ENCODE results near the gene C14orf132.

C14orf132 gene

DNA sequence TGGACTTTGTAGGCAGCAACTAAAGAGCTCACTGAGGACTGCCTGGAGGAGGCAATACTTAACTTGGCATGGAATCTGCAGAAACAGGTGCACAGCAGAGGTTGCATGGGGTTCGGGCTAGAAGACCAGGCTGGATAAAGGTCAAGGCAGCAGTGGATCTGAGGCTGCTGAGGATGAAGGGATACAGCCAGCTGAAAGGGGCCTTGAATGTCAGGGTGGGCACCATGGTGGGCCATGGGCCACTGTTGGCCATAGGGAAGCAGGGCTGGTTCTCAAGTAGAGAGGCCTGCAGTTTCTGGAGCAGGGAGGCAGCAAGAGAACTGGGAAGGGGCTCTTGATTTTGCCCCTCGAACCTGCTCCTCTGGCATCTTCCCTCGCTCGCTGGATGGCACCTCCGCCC lies 55.5 kb downstream of the C14orf132 start:
- TF ChIP-seq, protein P1, sequence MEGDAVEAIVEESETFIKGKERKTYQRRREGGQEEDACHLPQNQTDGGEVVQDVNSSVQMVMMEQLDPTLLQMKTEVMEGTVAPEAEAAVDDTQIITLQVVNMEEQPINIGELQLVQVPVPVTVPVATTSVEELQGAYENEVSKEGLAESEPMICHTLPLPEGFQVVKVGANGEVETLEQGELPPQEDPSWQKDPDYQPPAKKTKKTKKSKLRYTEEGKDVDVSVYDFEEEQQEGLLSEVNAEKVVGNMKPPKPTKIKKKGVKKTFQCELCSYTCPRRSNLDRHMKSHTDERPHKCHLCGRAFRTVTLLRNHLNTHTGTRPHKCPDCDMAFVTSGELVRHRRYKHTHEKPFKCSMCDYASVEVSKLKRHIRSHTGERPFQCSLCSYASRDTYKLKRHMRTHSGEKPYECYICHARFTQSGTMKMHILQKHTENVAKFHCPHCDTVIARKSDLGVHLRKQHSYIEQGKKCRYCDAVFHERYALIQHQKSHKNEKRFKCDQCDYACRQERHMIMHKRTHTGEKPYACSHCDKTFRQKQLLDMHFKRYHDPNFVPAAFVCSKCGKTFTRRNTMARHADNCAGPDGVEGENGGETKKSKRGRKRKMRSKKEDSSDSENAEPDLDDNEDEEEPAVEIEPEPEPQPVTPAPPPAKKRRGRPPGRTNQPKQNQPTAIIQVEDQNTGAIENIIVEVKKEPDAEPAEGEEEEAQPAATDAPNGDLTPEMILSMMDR (conservative IDR thresholded peaks at IDR 0.05; ENCODE audit: low read depth): no peak
- no peak overlapping the region for H3K27ac ChIP-seq
- POLR2A ChIA-PET (ENCODE audit: low non-redundant PET): no interaction called here
- CTCF ChIA-PET: interaction anchor here (0.6 to 1.9 kb wide), 3 partner anchors 32 to 179 kb away, joined by 3 to 8 read pairs (median 4); no protein-coding TSS in a partner anchor
- no peak for DNase-seq (ENCODE audit: low spot score)

DNA sequence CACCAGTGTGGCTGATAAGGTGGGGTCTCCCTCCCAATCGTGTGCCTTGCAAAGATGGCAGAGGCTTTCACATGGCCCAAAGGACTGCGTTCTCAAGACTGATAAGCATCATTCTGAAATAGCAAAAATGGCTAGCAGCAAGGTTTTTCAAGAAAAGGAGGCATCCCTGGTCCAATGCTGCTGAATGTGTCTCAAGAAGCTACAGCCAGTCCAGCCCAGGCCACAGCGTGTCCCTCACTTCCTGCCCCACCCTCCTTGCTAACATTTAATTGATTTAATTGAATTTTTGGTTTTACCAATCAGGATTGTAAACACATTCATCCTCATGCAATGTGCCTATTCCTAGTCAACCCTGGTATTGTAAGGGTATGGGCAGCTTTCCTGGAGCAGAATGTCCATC lies 55.9 kb downstream of the C14orf132 start:
- TF ChIP-seq, protein P1 (conservative IDR thresholded peaks at IDR 0.05; ENCODE audit: low read depth): no peak
- no peak for DNase-seq (ENCODE audit: low spot score)
- no peak overlapping the region for H3K27ac ChIP-seq
- CTCF ChIA-PET: interaction anchor here (0.6 to 1.9 kb wide), 4 partner anchors 33 to 179 kb away, joined by 3 to 9 read pairs (median 6); no protein-coding TSS in a partner anchor
- POLR2A ChIA-PET (ENCODE audit: low non-redundant PET): no interaction called here

DNA sequence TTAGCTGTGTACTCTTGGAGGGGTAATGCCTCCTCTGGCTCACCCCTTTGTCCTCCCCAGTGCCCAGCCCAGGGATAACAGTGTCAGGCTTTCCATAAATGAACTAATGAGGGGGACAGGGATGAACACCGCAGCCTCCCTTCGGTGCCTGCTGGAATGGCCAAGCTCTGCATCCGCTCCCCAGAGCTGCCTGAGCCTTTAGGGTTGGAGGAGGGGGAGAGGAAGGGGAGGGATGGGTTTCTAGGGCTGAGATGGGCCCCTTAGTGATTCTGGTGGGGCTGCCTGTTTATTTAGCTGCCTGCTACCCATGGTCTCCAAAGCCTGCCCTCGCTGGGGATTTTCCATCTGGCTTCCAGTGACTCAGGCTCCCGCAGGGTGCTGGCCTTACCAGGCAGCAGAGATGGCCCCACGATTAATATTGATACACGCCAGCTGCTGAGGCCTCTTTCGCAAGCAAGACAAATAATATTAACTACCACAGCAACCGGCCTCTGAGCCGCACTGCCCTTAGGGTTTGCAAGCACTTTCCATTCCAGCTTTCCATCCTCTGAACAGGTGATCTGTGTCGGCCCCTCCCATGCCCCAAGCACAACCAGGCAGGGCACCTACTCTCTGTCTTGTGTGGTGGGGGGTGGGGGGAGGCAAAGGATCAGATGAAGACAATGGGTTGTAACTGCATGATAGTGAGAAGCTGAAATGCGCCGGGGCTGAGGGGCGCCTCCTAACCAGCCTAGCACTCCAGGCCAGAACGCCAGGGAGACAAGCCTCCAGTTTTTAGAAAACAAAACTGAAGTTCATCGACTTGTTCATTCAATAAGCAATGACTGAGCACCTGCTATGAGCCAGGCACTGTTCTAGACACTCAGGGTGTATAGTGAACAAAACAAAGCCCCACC lies 56.7 kb downstream of the C14orf132 start:
- TF ChIP-seq, protein P1 (conservative IDR thresholded peaks at IDR 0.05; ENCODE audit: low read depth): no peak
- H3K27ac ChIP-seq: peak overlapping the region; percentile 57
- ChIA-PET CTCF (interaction anchor here (0.6 to 1.9 kb wide), 4 partner anchors 25 to 179 kb away, joined by 3 to 9 read pairs (median 6); no protein-coding TSS in a partner anchor), POLR2A (ENCODE audit: low non-redundant PET) (interaction anchor here (0.6 kb wide), 1 partner anchor 120 kb away, joined by 3 read pairs; no protein-coding TSS in a partner anchor)
- DNase-seq (ENCODE audit: low spot score): peak; percentile 59

DNA sequence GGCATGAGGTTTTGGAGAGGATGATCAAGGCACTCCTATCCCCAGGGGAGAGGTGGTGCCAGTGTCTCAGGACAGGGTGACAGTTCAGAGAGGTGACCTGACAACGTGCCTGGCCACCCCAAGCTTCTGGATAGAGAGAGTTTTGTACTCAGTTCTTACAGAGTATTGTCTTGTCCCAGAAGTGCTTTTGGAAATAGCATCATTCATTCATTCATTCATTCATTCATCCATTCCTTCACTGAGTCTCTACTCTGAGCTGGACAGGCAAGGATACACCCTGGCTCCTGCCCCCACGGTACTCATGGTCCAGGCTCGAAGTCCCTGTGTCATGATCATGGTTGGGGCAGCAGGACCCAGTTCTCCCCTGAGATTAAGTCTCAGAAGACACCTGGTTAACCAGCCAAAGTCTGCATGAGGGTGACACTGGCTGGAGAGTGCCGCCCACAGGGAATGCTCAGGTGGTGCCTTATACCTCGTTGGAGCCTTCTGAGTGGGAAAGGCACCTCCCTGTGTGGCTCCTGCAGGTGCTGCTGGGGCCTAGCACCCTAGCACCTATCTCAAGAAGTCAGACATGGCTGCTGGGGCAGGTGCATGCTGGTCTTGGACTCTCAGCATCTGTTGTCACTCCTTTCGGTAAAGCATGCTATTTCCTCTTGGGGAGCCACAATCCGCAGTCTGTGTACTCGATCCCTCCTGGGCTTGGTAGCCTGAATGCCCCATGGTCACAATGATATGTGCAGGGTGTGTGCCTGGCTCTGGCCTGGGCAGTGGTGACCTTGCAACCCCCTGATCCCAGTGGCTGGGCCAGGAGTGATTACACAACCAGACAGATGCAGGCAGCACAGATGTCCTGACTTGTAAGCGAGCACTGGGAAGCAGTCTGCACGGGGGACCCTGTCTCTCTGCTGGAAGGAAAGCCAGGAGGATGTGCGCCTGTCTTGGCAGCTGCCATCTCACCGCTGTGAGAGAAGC lies 57.8 kb downstream of the C14orf132 start:
- TF ChIP-seq, protein P1 (conservative IDR thresholded peaks at IDR 0.05; ENCODE audit: low read depth): no peak
- ChIA-PET POLR2A (ENCODE audit: low non-redundant PET) (no interaction called here), CTCF (interaction anchor here (0.5 to 1.4 kb wide), 3 partner anchors 38 to 313 kb away, joined by 3 to 11 read pairs (median 4); no protein-coding TSS in a partner anchor)
- H3K27ac ChIP-seq: no peak overlapping the region
- no peak for DNase-seq (ENCODE audit: low spot score)

DNA sequence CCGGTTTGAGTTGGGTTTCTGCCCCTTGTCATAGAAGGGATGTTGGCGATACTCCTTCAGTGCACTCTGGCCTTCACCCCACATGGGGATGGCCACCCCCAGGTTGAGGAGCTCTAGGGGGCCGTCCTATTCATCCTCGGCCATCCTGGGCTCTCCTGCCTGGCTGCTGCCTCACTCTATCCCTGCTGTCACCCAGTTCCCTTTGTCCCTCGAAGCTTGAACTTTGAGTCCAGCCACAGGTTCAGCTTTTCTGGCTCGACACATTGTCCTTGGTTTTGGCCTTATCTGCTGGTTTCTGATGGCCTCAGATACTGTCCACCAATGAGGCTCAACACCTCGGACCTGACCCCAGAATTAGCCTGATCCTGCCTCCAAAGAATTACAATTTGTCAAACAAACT lies 58.6 kb downstream of the C14orf132 start:
- no peak for DNase-seq (ENCODE audit: low spot score)
- POLR2A ChIA-PET (ENCODE audit: low non-redundant PET): interaction anchor here (0.5 kb wide), 1 partner anchor 174 kb away, joined by 3 read pairs; no protein-coding TSS in a partner anchor
- H3K27ac ChIP-seq: no peak overlapping the region
- TF ChIP-seq, protein P1 (conservative IDR thresholded peaks at IDR 0.05; ENCODE audit: low read depth): no peak
- CTCF ChIA-PET: interaction anchor here (0.5 to 1.8 kb wide), 6 partner anchors 11 to 313 kb away, joined by 3 to 13 read pairs (median 9); no protein-coding TSS in a partner anchor
